Neural crest cell (in vitro differentiated cells): Measurements from ENCODE around the gene TMEM42. TPM values are rescaled to one million over a fixed set of nuclear protein-coding genes. Genes with fewer than 3 reads are reported as not detected.
"Not testable (repeated sequence)": the region's sequence is repeated elsewhere in the genome, so short reads cannot be mapped to it uniquely, and the experiment has no call there.

Experiments
- DNase-seq: peaks from one replicate; pipeline ENCODE4 v3.0.0; 2021; ENCODE audit warnings: low read depth, mixed read lengths, low spot score
- H3K27ac Mint-ChIP-seq: one replicate; pipeline ENCODE4 v1.8.0; 2021; ENCODE audit warnings: mild to moderate bottlenecking, mixed read lengths; ENCODE audit not compliant: unreplicated experiment
- H3K27me3 Mint-ChIP-seq: 2 replicates; pipeline ENCODE4 v1.8.0; 2021; ENCODE audit warnings: low read depth, mild to moderate bottlenecking, mixed read lengths
- H3K36me3 Mint-ChIP-seq: 2 replicates; pipeline ENCODE4 v1.8.0; 2021; ENCODE audit warnings: low read depth, mild to moderate bottlenecking, mixed read lengths
- H3K4me1 Mint-ChIP-seq: 2 replicates; pipeline ENCODE4 v1.8.0; 2021; ENCODE audit warnings: mixed read lengths
- H3K4me3 Mint-ChIP-seq: one replicate; pipeline ENCODE4 v1.8.0; 2021; ENCODE audit warnings: mild to moderate bottlenecking, mixed read lengths
- H3K9me3 Mint-ChIP-seq: 2 replicates; pipeline ENCODE4 v1.8.0; 2021; ENCODE audit warnings: mixed read lengths
- total RNA-seq: library from RNA; stranded (reverse); gene quantifications from 2 replicates; pipeline ENCODE4 v1.2.1, GENCODE V29; 2021
- TF ChIP-seq, protein P1 (sequence below): fragments of 200-600 bp; sonication (generic); conservative IDR thresholded peaks from 2 replicates; pipeline ENCODE4 v1.5.0; 2021; ENCODE audit warnings: antibody characterized with exemption, mild to moderate bottlenecking

Gene TMEM42
- total RNA-seq, 1 donor from 2014 or later: 9.5 TPM

DNA sequence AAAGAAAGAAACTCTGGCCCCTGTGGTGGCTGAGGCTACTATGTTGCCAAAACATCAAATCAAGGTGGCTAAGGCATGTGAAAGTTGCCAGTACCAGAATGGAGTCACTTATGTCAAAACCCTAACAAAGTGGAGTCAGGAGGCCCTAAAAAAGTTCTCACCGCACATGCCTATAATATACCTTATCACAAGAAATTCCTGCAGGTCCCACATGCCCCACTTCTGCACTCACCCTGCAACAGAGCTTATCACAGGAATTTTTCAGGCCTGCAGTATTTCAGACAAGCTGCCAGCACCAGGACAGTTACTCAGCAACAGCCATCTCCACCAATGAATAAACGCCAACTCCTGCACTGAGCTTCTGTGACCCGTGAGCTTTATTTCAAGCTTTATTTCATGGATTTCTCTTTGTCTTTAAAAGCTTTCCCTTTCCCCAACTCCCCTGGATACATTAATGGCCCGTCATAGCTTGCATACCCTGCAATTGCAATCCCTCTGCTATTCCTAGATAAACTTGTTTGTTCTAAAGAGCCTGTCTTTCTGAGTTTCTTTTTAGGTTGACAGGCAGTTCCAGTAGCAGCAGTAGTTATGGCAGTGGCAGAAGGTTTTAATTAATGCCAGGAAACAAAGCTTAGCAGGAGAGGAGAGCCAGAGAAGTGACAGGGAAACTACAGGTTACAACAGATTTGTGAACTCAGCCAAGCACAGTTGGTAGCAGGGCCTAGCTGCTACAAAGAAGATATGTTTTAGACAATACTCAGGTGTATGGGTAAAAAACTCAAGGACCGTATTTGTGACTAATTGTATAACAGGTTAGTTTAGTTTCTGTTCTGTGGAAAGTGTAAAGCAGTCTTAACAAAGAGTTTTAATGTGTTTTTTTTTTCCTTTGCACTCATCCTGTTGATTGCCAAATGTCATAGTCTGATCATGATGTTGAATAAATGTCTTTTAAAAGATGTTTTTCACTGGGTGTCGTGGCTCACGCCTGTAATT is 15.9 kb upstream of the TMEM42 start:
- Mint-ChIP-seq H3K36me3 (peaks cover 13% of the 10 kb centered on the region), H3K4me1 (no peaks in the 10 kb centered on the region), H3K9me3 (no peaks in the 10 kb centered on the region), H3K4me3 (no peak overlapping the region), H3K27me3 (no peaks in the 10 kb centered on the region), H3K27ac (no peak overlapping the region)
- TF ChIP-seq, protein P1, sequence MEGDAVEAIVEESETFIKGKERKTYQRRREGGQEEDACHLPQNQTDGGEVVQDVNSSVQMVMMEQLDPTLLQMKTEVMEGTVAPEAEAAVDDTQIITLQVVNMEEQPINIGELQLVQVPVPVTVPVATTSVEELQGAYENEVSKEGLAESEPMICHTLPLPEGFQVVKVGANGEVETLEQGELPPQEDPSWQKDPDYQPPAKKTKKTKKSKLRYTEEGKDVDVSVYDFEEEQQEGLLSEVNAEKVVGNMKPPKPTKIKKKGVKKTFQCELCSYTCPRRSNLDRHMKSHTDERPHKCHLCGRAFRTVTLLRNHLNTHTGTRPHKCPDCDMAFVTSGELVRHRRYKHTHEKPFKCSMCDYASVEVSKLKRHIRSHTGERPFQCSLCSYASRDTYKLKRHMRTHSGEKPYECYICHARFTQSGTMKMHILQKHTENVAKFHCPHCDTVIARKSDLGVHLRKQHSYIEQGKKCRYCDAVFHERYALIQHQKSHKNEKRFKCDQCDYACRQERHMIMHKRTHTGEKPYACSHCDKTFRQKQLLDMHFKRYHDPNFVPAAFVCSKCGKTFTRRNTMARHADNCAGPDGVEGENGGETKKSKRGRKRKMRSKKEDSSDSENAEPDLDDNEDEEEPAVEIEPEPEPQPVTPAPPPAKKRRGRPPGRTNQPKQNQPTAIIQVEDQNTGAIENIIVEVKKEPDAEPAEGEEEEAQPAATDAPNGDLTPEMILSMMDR: no peak
- DNase-seq: no peak

DNA sequence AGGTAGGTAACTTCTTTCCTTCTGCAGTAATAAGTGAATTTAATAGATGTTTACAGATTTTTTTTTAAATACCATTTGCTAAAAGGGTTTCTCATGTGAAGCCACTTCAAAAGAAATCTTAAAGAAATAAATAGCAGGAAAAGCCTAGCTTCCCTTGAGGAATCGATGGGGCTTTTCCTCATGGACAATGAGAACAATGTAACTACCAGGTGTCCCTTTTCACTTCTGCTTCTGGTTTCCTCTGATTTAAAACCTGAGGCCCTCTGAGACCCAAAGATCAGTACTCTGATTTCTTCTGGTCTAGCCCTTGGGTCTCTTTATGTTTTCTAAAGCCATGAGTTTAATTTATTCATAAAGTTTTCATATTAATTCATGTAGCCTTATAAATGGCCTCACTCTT is 13.1 kb upstream of the TMEM42 start:
- Mint-ChIP-seq H3K27me3 (no peaks in the 10 kb centered on the region), H3K36me3 (peaks cover 15% of the 10 kb centered on the region), H3K4me1 (no peaks in the 10 kb centered on the region), H3K9me3 (no peaks in the 10 kb centered on the region), H3K4me3 (no peak overlapping the region), H3K27ac (no peak overlapping the region)
- TF ChIP-seq, protein P1: no peak
- no peak for DNase-seq

DNA sequence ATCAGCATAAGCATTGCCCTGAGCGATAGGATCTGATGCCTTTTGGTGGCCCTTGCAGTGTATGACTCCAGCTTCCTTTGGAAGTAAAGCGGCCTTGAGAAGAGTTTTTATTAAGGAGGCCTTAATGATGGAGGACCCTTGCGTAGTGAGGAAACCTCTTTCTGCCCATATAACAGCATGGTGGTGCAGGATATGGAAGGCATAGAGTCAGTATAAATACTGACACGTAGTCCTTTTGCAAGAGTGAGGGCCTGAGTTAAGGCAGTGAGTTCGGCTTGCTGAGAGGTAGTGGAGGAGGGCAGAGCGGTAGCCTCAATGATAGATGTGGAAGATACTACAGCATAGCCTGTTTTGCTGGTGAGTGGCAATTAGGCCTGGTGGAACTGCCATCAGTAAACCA is 5.0 kb upstream of the TMEM42 start:
- peaks cover 14% of the 10 kb centered on the region for H3K36me3 Mint-ChIP-seq
- not testable (repeated sequence) for H3K4me3 Mint-ChIP-seq, H3K27me3 Mint-ChIP-seq, H3K9me3 Mint-ChIP-seq, DNase-seq, H3K4me1 Mint-ChIP-seq, H3K27ac Mint-ChIP-seq

DNA sequence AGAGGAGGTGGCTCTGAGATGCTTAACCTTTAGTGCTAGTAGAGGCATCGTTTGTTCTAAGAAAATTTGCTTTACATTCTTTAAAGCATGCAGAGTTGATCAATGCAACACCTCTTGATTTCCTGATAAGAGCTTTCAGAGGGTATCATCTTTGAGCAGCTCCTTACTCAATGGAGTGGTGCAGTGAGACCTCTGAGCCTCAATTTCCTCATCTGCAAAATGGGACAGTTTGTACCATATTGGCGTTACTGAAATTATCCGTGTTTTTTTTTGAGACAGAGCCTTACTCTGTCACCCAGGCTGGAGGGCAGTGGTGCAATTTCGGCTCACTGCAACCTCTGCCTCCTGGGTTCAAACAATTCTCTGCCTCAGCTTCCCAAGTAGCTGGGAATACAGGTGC is 1.6 kb upstream of the TMEM42 start:
- Mint-ChIP-seq H3K4me3 (peak overlapping the region; percentile 65), H3K9me3 (no peaks in the 10 kb centered on the region), H3K36me3 (peaks cover 6% of the 10 kb centered on the region), H3K4me1 (peaks cover 20% of the 10 kb centered on the region), H3K27ac (no peak overlapping the region), H3K27me3 (no peaks in the 10 kb centered on the region)
- TF ChIP-seq, protein P1: no peak
- DNase-seq: no peak

DNA sequence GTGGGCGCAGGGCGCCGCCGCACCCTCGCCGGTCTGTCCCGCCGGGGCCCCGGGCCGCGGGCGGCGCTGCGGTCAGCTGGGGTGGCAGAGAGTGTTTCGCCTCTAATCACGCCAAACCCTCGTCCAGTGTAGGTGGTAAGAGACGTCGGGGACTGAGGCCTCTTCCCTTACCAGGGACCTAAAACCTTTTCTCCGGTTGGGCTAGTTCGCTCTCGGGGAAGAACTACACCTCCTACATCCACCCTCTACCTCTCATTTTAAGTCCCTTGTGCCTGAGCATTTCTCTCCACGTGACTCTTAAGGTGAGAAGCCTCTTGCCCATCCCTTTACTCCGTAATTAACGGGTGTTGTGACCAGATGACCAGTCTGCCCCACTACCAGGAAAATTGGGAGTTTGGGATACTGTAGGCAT is 520 bp downstream of the TMEM42 start:
- H3K9me3 Mint-ChIP-seq: no peaks in the 10 kb centered on the region
- DNase-seq: no peak
- TF ChIP-seq, protein P1: no peak
- no peaks in the 10 kb centered on the region for H3K27me3 Mint-ChIP-seq
- H3K4me3 Mint-ChIP-seq: peak overlapping the region; percentile 91
- H3K36me3 Mint-ChIP-seq: peaks cover 14% of the 10 kb centered on the region
- peak overlapping the region; percentile 87 for H3K27ac Mint-ChIP-seq
- H3K4me1 Mint-ChIP-seq: peaks cover 20% of the 10 kb centered on the region
